KMS-11 (cell line): Measurements from ENCODE around the gene HECW1.

ENCODE experiments used
- H2AFZ ChIP-seq: fragments of 200-600 bp; sonication (generic); 2 replicates; pipeline ENCODE4 v1.6.1; 2016; ENCODE audit warnings: antibody characterized with exemption, mixed run types, low read depth
- H3K27ac ChIP-seq: fragments of 200-600 bp; sonication (generic); 2 replicates; pipeline ENCODE4 v1.6.1; 2016; ENCODE audit warnings: mild to moderate bottlenecking, mixed run types
- H3K27me3 ChIP-seq: fragments of 200-600 bp; sonication (generic); 2 replicates; pipeline ENCODE4 v1.6.1; 2017; ENCODE audit warnings: mild to moderate bottlenecking, low read depth, mixed run types, moderate library complexity; ENCODE audit not compliant: insufficient read depth
- H3K36me3 ChIP-seq: fragments of 200-600 bp; sonication (generic); 2 replicates; pipeline ENCODE4 v1.6.1; 2017; ENCODE audit warnings: mild to moderate bottlenecking, mixed run types; ENCODE audit not compliant: insufficient read depth
- H3K4me1 ChIP-seq: fragments of 200-600 bp; sonication (generic); 2 replicates; pipeline ENCODE4 v1.6.1; 2016; ENCODE audit warnings: mild to moderate bottlenecking, low read depth, mixed run types; ENCODE audit not compliant: poor library complexity, severe bottlenecking
- H3K4me2 ChIP-seq: fragments of 200-600 bp; sonication (generic); 2 replicates; pipeline ENCODE4 v1.7.0; 2016; ENCODE audit warnings: mild to moderate bottlenecking, mixed run types
- H3K4me3 ChIP-seq: fragments of 200-600 bp; sonication (generic); IDR thresholded peaks from 2 replicates; pipeline ENCODE4 v1.6.1; 2017; ENCODE audit warnings: low read depth, low read length, mixed read lengths; ENCODE audit not compliant: insufficient read depth
- H3K79me2 ChIP-seq: fragments of 200-600 bp; sonication (generic); 2 replicates; pipeline ENCODE4 v1.6.1; 2016; ENCODE audit warnings: low read depth, mixed run types; ENCODE audit not compliant: insufficient read depth
- H3K9ac ChIP-seq: fragments of 200-600 bp; sonication (generic); 2 replicates; pipeline ENCODE4 v1.6.1; 2016; ENCODE audit warnings: mild to moderate bottlenecking, mixed run types
- H4K20me1 ChIP-seq: fragments of 200-600 bp; sonication (generic); 2 replicates; pipeline ENCODE4 v1.6.1; 2016; ENCODE audit warnings: mild to moderate bottlenecking, mixed run types; ENCODE audit not compliant: insufficient read depth
- CTCF ChIP-seq: fragments of 200-600 bp; sonication (generic); conservative IDR thresholded peaks from 2 replicates; pipeline ENCODE4 v1.6.1; 2017; ENCODE audit warnings: low read depth, mild to moderate bottlenecking, antibody characterized with exemption, low read length, moderate library complexity, mixed read lengths

Gene HECW1

GRCh38 chr7:43460733-43461348 is 348.4 kb downstream of the HECW1 start:
- Histone ChIP-seq H4K20me1 (no peaks in the 10 kb centered on the region), H3K27me3 (no peaks in the 10 kb centered on the region), H3K27ac (no peak overlapping the region), H3K4me1 (no peaks in the 10 kb centered on the region), H3K4me2 (no peak overlapping the region), H3K79me2 (no peaks in the 10 kb centered on the region), H2AFZ (no peak overlapping the region), H3K36me3 (no peaks in the 10 kb centered on the region), H3K4me3 (no peak overlapping the region), H3K9ac (no peak overlapping the region)
- no peak for TF ChIP-seq CTCF

GRCh38 chr7:43461349-43462024 is 349.0 kb downstream of the HECW1 start:
- H3K4me3 ChIP-seq: no peak overlapping the region
- no peak for TF ChIP-seq CTCF
- no peak overlapping the region for H2AFZ ChIP-seq
- no peak overlapping the region for H3K27ac ChIP-seq
- H3K4me1 ChIP-seq: no peaks in the 10 kb centered on the region
- H3K36me3 ChIP-seq: no peaks in the 10 kb centered on the region
- H3K27me3 ChIP-seq: no peaks in the 10 kb centered on the region
- H3K4me2 ChIP-seq: no peak overlapping the region
- H3K79me2 ChIP-seq: no peaks in the 10 kb centered on the region
- no peak overlapping the region for H3K9ac ChIP-seq
- H4K20me1 ChIP-seq: no peaks in the 10 kb centered on the region

- no peak overlapping the region for H2AFZ ChIP-seq
- H3K4me2 ChIP-seq: no peak overlapping the region
- no peaks in the 10 kb centered on the region for H4K20me1 ChIP-seq
- H3K9ac ChIP-seq: no peak overlapping the region
- no peak overlapping the region for H3K27ac ChIP-seq
- no peaks in the 10 kb centered on the region for H3K36me3 ChIP-seq
- no peak overlapping the region for H3K4me3 ChIP-seq
- H3K4me1 ChIP-seq: no peaks in the 10 kb centered on the region
- TF ChIP-seq CTCF: no peak
- no peaks in the 10 kb centered on the region for H3K27me3 ChIP-seq
- no peaks in the 10 kb centered on the region for H3K79me2 ChIP-seq
Measured at GRCh38 chr7:43462836-43463235, 350.4 kb downstream of the HECW1 start.

- Histone ChIP-seq H3K4me2 (no peak overlapping the region), H3K4me3 (no peak overlapping the region), H3K79me2 (no peaks in the 10 kb centered on the region), H3K27me3 (no peaks in the 10 kb centered on the region), H3K36me3 (no peaks in the 10 kb centered on the region), H3K9ac (no peak overlapping the region), H2AFZ (no peak overlapping the region), H4K20me1 (no peaks in the 10 kb centered on the region), H3K4me1 (no peaks in the 10 kb centered on the region), H3K27ac (no peak overlapping the region)
- TF ChIP-seq CTCF: no peak
Measured at GRCh38 chr7:43463401-43463980, 351.0 kb downstream of the HECW1 start.
